Adipocyte (in vitro differentiated cells): ENCODE data around the gene APOL3.
"Not testable (repeated sequence)": the region's sequence is repeated elsewhere in the genome, so short reads cannot be mapped to it uniquely, and the experiment has no call there.

Experiments
- DNase-seq: peaks from one replicate; pipeline ENCODE4 v3.0.0-alpha.2; 2015; ENCODE audit warnings: low read depth
- H3K27me3 ChIP-seq: replicated peaks from 2 replicates; pipeline ENCODE4 v1.7.0; 2013; ENCODE audit warnings: mild to moderate bottlenecking, low read length, moderate library complexity; ENCODE audit not compliant: control insufficient read depth, insufficient read depth
- H3K36me3 ChIP-seq: 2 replicates; pipeline ENCODE4 v1.7.0; 2013; ENCODE audit warnings: low read length, mild to moderate bottlenecking, moderate library complexity; ENCODE audit not compliant: control insufficient read depth, insufficient read depth, severe bottlenecking
- H3K4me1 ChIP-seq: 2 replicates; pipeline ENCODE4 v1.7.0; 2013; ENCODE audit warnings: mild to moderate bottlenecking, low read length, moderate library complexity; ENCODE audit not compliant: control insufficient read depth, insufficient read depth
- H3K4me3 ChIP-seq: 2 replicates; pipeline ENCODE4 v1.7.0; 2013; ENCODE audit warnings: mild to moderate bottlenecking, low read length, moderate library complexity
- H3K9ac ChIP-seq: 2 replicates; pipeline ENCODE4 v1.7.0; 2013; ENCODE audit warnings: mild to moderate bottlenecking, low read length, moderate library complexity
- H3K9me3 ChIP-seq: 2 replicates; pipeline ENCODE4 v1.7.0; 2013; ENCODE audit warnings: mild to moderate bottlenecking, low read length, moderate library complexity; ENCODE audit not compliant: control insufficient read depth

The APOL3 gene

GRCh38 chr22:36201630-36202319 is 41.2 kb upstream of the APOL3 start, which contains the start of gene APOL4:
TSS of gene APOL4 (minus strand) at chr22:36201809. CDS start at chr22:36201734, 75 bp downstream.
- no peak within 1 kb of the TSS for H3K9ac ChIP-seq
- peaks cover 4% of the 10 kb centered on the region for H3K27me3 ChIP-seq
- H3K36me3 ChIP-seq: no peaks in the 10 kb centered on the region
- peaks cover 17% of the 10 kb centered on the region for H3K4me1 ChIP-seq
- peak; percentile 36 for DNase-seq
- no peak within 1 kb of the TSS for H3K4me3 ChIP-seq
- H3K9me3 ChIP-seq: no peaks in the 10 kb centered on the region

- not testable (repeated sequence) for H3K9me3 ChIP-seq, DNase-seq, H3K36me3 ChIP-seq, H3K9ac ChIP-seq, H3K4me3 ChIP-seq, H3K27me3 ChIP-seq
- peaks cover 19% of the 10 kb centered on the region for H3K4me1 ChIP-seq
These were observed 40.5 kb upstream of the APOL3 start for GRCh38 chr22:36201025-36201424.

GRCh38 chr22:36199001-36199551 is 38.5 kb upstream of the APOL3 start:
- Histone ChIP-seq H3K4me1 (peaks cover 19% of the 10 kb centered on the region), H3K9me3 (no peaks in the 10 kb centered on the region), H3K36me3 (no peaks in the 10 kb centered on the region), H3K27me3 (peaks cover 3% of the 10 kb centered on the region), H3K4me3 (no peak overlapping the region), H3K9ac (no peak overlapping the region)
- no peak for DNase-seq

- no peak for DNase-seq
- Histone ChIP-seq H3K4me1 (peaks cover 19% of the 10 kb centered on the region), H3K9me3 (no peaks in the 10 kb centered on the region), H3K36me3 (no peaks in the 10 kb centered on the region), H3K9ac (no peak overlapping the region), H3K27me3 (no peaks in the 10 kb centered on the region), H3K4me3 (no peak overlapping the region)
These were observed 38.0 kb upstream of the APOL3 start for GRCh38 chr22:36198536-36198935.

- H3K36me3 ChIP-seq: no peaks in the 10 kb centered on the region
- no peaks in the 10 kb centered on the region for H3K9me3 ChIP-seq
- no peak overlapping the region for H3K9ac ChIP-seq
- DNase-seq: no peak
- no peaks in the 10 kb centered on the region for H3K27me3 ChIP-seq
- no peak overlapping the region for H3K4me3 ChIP-seq
- H3K4me1 ChIP-seq: peaks cover 19% of the 10 kb centered on the region
These were observed 37.1 kb upstream of the APOL3 start for GRCh38 chr22:36197514-36198146.

- Histone ChIP-seq H3K9ac (no peak overlapping the region), H3K27me3 (no peaks in the 10 kb centered on the region), H3K4me3 (no peak overlapping the region), H3K9me3 (no peaks in the 10 kb centered on the region), H3K36me3 (no peaks in the 10 kb centered on the region), H3K4me1 (peaks cover 19% of the 10 kb centered on the region)
- peak; percentile 81 for DNase-seq
These were observed 36.5 kb upstream of the APOL3 start for GRCh38 chr22:36197065-36197440.

GRCh38 chr22:36196254-36197064 is 35.9 kb upstream of the APOL3 start:
- Histone ChIP-seq H3K4me1 (peaks cover 17% of the 10 kb centered on the region), H3K36me3 (no peaks in the 10 kb centered on the region), H3K9ac (no peak overlapping the region), H3K4me3 (no peak overlapping the region), H3K27me3 (no peaks in the 10 kb centered on the region), H3K9me3 (no peaks in the 10 kb centered on the region)
- no peak for DNase-seq

GRCh38 chr22:36194971-36195370 is 34.4 kb upstream of the APOL3 start:
- peaks cover 19% of the 10 kb centered on the region for H3K4me1 ChIP-seq
- peak; percentile 80 for DNase-seq

GRCh38 chr22:36194385-36194784 is 33.8 kb upstream of the APOL3 start:
- no peak overlapping the region for H3K9ac ChIP-seq
- H3K4me1 ChIP-seq: peaks cover 19% of the 10 kb centered on the region
- no peaks in the 10 kb centered on the region for H3K27me3 ChIP-seq
- H3K9me3 ChIP-seq: no peaks in the 10 kb centered on the region
- no peaks in the 10 kb centered on the region for H3K36me3 ChIP-seq
- no peak overlapping the region for H3K4me3 ChIP-seq
- no peak for DNase-seq

More at GRCh38 chr22:36194971-36195370, 34.4 kb upstream of the APOL3 start:
- no peaks in the 10 kb centered on the region for H3K36me3 ChIP-seq
- H3K9ac ChIP-seq: no peak overlapping the region
- H3K27me3 ChIP-seq: no peaks in the 10 kb centered on the region
- no peaks in the 10 kb centered on the region for H3K9me3 ChIP-seq
- H3K4me3 ChIP-seq: no peak overlapping the region

- H3K9me3 ChIP-seq: no peaks in the 10 kb centered on the region
- H3K9ac ChIP-seq: no peak overlapping the region
- no peak for DNase-seq
- H3K27me3 ChIP-seq: no peaks in the 10 kb centered on the region
- H3K4me3 ChIP-seq: no peak overlapping the region
- H3K4me1 ChIP-seq: peaks cover 19% of the 10 kb centered on the region
- no peaks in the 10 kb centered on the region for H3K36me3 ChIP-seq
These were observed 33.0 kb upstream of the APOL3 start for GRCh38 chr22:36193577-36193976.

- Histone ChIP-seq H3K4me1 (peaks cover 19% of the 10 kb centered on the region), H3K27me3 (no peaks in the 10 kb centered on the region), H3K9me3 (no peaks in the 10 kb centered on the region), H3K36me3 (no peaks in the 10 kb centered on the region), H3K4me3 (no peak overlapping the region), H3K9ac (no peak overlapping the region)
- DNase-seq: no peak
These were observed 32.6 kb upstream of the APOL3 start for GRCh38 chr22:36193171-36193570.
